GM12865 (cell line): Measurements from ENCODE around the gene HGFAC.

ENCODE experiments used
- DNase-seq: peaks from one replicate; pipeline ENCODE4 v3.0.0; 2010; ENCODE audit warnings: low read depth
- H3K4me3 ChIP-seq: 2 replicates; pipeline ENCODE4 v1.5.1; 2011; ENCODE audit warnings: mild to moderate bottlenecking, low read depth, low read length, control low read depth
- CTCF ChIP-seq: IDR thresholded peaks from 2 replicates; pipeline ENCODE4 v1.5.1; 2011; ENCODE audit warnings: low read length, control low read depth, low read depth, inconsistent platforms; ENCODE audit not compliant: insufficient read depth; ENCODE audit errors: missing control alignments

The HGFAC gene

GRCh38 chr4:3433138-3433869 lies 8.5 kb upstream of the HGFAC start:
- DNase-seq = no peak
- no peak overlapping the region for H3K4me3 ChIP-seq
- TF ChIP-seq CTCF = no peak

- H3K4me3 ChIP-seq = no peak overlapping the region
- no peak for TF ChIP-seq CTCF
- DNase-seq = no peak
These were observed 6.7 kb upstream of the HGFAC start for GRCh38 chr4:3434881-3435685.

GRCh38 chr4:3435686-3435956 lies 6.1 kb upstream of the HGFAC start:
- no peak for TF ChIP-seq CTCF
- no peak for DNase-seq
- no peak overlapping the region for H3K4me3 ChIP-seq

- no peak for DNase-seq
- no peak for TF ChIP-seq CTCF
- no peak overlapping the region for H3K4me3 ChIP-seq
These were observed 5.5 kb upstream of the HGFAC start for GRCh38 chr4:3436048-3436797.

GRCh38 chr4:3436798-3437581 lies 4.8 kb upstream of the HGFAC start:
- peak; percentile 31 for DNase-seq
- no peak overlapping the region for H3K4me3 ChIP-seq
- TF ChIP-seq CTCF = no peak

GRCh38 chr4:3437582-3437936 lies 4.2 kb upstream of the HGFAC start:
- DNase-seq = no peak
- no peak for TF ChIP-seq CTCF
- no peak overlapping the region for H3K4me3 ChIP-seq
